ENCODE results near the gene CABLES2.

DNA sequence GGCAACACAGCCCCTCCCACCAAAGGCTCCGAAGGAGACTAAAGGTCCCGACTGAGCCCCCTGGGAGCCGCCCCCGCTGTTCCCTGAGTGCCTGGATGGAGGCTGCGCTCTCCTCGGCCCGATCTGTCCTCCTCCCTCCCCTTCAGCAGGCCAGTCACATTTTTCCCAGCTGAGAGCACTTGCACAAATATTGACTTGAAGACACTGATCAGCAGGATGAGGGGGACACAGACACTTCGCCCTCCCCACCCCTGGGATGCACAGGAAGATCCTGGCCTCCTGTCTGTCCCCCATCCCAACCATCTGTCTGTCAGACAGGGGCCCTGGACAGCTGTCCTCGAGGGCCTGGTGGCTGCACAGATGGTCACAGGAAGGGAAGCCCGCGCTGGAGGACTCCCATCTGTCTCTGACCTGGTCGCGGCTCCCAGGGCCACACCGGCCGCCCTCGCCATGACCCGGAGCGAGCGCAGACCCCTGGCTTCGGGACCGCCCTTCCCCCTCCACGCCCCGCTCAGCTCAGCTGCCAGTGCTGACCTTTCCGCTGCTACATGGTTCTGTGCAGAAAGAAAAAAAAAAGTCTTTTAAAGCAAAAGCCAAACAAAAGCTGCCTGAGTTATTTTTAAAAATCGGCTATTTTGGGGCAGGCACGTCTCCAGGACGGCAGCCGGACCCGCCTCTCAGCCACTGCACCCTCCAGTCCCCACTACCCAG is 51.1 kb downstream of the CABLES2 start:
- TF ChIP-seq POLR2A (IDR thresholded peaks at IDR 0.05; ENCODE audit: low read length) (no peak), GATA1 (IDR thresholded peaks at IDR 0.05; ENCODE audit: low read depth, low read length) (no peak)

All from erythroblast (primary cell).